HepG2 (cell line): ENCODE measurements around the gene SPG7. TPM values are rescaled to one million over a fixed set of nuclear protein-coding genes. Genes with fewer than 3 reads are reported as not detected.

Experiments used
- AKAP8 ChIP-seq: sonication (generic); formaldehyde crosslinking; IDR thresholded peaks from 2 replicates; pipeline ENCODE4 v1.5.1; 2020; ENCODE audit warnings: mild to moderate bottlenecking, missing genetic modification reagents
- DNMT3B ChIP-seq: conservative IDR thresholded peaks from 2 replicates; pipeline ENCODE4 v1.6.1; 2016; ENCODE audit warnings: missing biosample characterization, control low read depth
- DZIP1 ChIP-seq: sonication (generic); formaldehyde crosslinking; IDR thresholded peaks from 2 replicates; pipeline ENCODE4 v1.5.0; 2020; ENCODE audit warnings: mild to moderate bottlenecking, missing genetic modification reagents
- EHMT2 ChIP-seq: fragments of 200-600 bp; sonication (generic); IDR thresholded peaks from 2 replicates; pipeline ENCODE4 v1.7.0; 2017; ENCODE audit warnings: antibody characterized with exemption, low read depth, low read length, borderline replicate concordance
- KDM5A ChIP-seq: fragments of 200-600 bp; sonication (generic); IDR thresholded peaks from 2 replicates; pipeline ENCODE4 v1.7.0; 2018; ENCODE audit warnings: antibody characterized with exemption, mild to moderate bottlenecking, low read length, borderline replicate concordance
- LCORL ChIP-seq, 2 experiments: fragments of 450-650 bp in 1 of 2; sonication (generic) in 1 of 2; formaldehyde crosslinking in 1 of 2; IDR thresholded peaks; 2 replicates each; pipeline versions ENCODE4 v1.5.0 to v1.6.1; 2017 to 2020; ENCODE audit warnings: antibody characterized with exemption in 1 of 2, missing genetic modification reagents in 1 of 2
- SIN3A ChIP-seq: IDR thresholded peaks from 2 replicates; pipeline ENCODE4 v1.6.1; 2011; ENCODE audit warnings: low read depth, mild to moderate bottlenecking, control low read depth, low read length, borderline replicate concordance
- TP53 ChIP-seq: sonication (generic); formaldehyde crosslinking; conservative IDR thresholded peaks from 2 replicates; pipeline ENCODE4 v1.4.0; 2020; ENCODE audit warnings: missing genetic modification reagents
- YEATS2 ChIP-seq: sonication (generic); formaldehyde crosslinking; IDR thresholded peaks from 2 replicates; pipeline ENCODE4 v1.4.0; 2020; ENCODE audit warnings: missing genetic modification reagents, borderline replicate concordance
- ZBTB10 ChIP-seq: sonication (generic); formaldehyde crosslinking; IDR thresholded peaks from 2 replicates; pipeline ENCODE4 v1.4.0; 2020; ENCODE audit warnings: missing genetic modification reagents, borderline replicate concordance
- ZBTB46 ChIP-seq: sonication (generic); formaldehyde crosslinking; IDR thresholded peaks from 2 replicates; pipeline ENCODE4 v1.4.0; 2020; ENCODE audit warnings: mild to moderate bottlenecking, missing genetic modification reagents, borderline replicate concordance
- ZFP91 ChIP-seq: sonication (generic); formaldehyde crosslinking; IDR thresholded peaks from 2 replicates; pipeline ENCODE4 v1.9.0; 2022; ENCODE audit warnings: missing genetic modification reagents, mild to moderate bottlenecking, borderline replicate concordance
- ZNF432 ChIP-seq: sonication (generic); formaldehyde crosslinking; IDR thresholded peaks from 2 replicates; pipeline ENCODE4 v1.5.0; 2020; ENCODE audit warnings: missing genetic modification reagents, mild to moderate bottlenecking, borderline replicate concordance
- ZNF446 ChIP-seq: sonication (generic); formaldehyde crosslinking; IDR thresholded peaks from 2 replicates; pipeline ENCODE4 v1.5.0; 2020; ENCODE audit warnings: mild to moderate bottlenecking, missing genetic modification reagents
- ZNF510 ChIP-seq: sonication (generic); formaldehyde crosslinking; IDR thresholded peaks from 2 replicates; pipeline ENCODE4 v1.4.0; 2020; ENCODE audit warnings: low read depth, mild to moderate bottlenecking, missing genetic modification reagents
- ZNF543 ChIP-seq: sonication (generic); formaldehyde crosslinking; IDR thresholded peaks from 2 replicates; pipeline ENCODE4 v1.4.0; 2020; ENCODE audit warnings: mild to moderate bottlenecking, missing genetic modification reagents
- ZNF761 ChIP-seq: sonication (generic); formaldehyde crosslinking; conservative IDR thresholded peaks from 2 replicates; pipeline ENCODE4 v1.4.0; 2020; ENCODE audit warnings: mild to moderate bottlenecking, missing genetic modification reagents
- ZNF891 ChIP-seq: sonication (generic); formaldehyde crosslinking; IDR thresholded peaks from 2 replicates; pipeline ENCODE4 v1.5.0; 2020; ENCODE audit warnings: mild to moderate bottlenecking, missing genetic modification reagents
- polyA plus RNA-seq, 8 experiments: library from polyadenylated mRNA; depleted of rRNA in 3 of 8; stranded (reverse) in 7 of 8; unstranded in 1 of 8; fragments of >200 nt; fragmentation: Illumina TruSeq in 4 of 8; extraction: Trizol in 4 of 8; gene quantifications; 2 replicates each; pipeline versions ENCODE4 v1.2.1 to v1.2.3, GENCODE V29; 2011 to 2016; ENCODE audit warnings: low read depth in 4 of 8, missing spikeins in 1 of 8, mixed read lengths in 1 of 8; ENCODE audit not compliant: insufficient read depth in 1 of 8
- total RNA-seq, 5 experiments: library from RNA; depleted of rRNA; stranded (reverse); fragments of >200 nt; fragmentation: Illumina TruSeq; extraction: Trizol; gene quantifications; 2 replicates each; pipeline ENCODE4 v1.2.3, GENCODE V29; 2016; ENCODE audit warnings: low read depth in 1 of 5

Gene SPG7
- total and polyA plus RNA-seq, 2 of the 13 experiments (the other 11 are each of a cell fraction or from before 2014, with no cell fraction given): 66.0 to 136 TPM

- 0 out of 2 replicates have a peak, but pooled peaks have one; percentile 35 for TF ChIP-seq ZBTB10 (CRISPR knock-in tag)
- TF ChIP-seq YEATS2 (CRISPR knock-in tag): peak; percentile 86; the same call in 1 of the 2 replicates
- peak; percentile 36; the same call in 1 of the 2 replicates for TF ChIP-seq LCORL (IDR thresholded peaks at IDR 0.05)
- peak; percentile 96 for TF ChIP-seq LCORL (CRISPR knock-in tag; IDR thresholded peaks at IDR 0.05)
- TF ChIP-seq ZNF432 (CRISPR knock-in tag): no peak
- TF ChIP-seq ZNF543: peak; percentile 90
- TF ChIP-seq DNMT3B (CRISPR knock-in tag): 0 out of 2 replicates have a peak, but pooled peaks have one; percentile 81
- TF ChIP-seq ZNF510 (CRISPR knock-in tag): peak; percentile 73; the same call in 1 of the 2 replicates
- TF ChIP-seq ZNF446: 0 out of 2 replicates have a peak, but pooled peaks have one; percentile 33
- TF ChIP-seq ZFP91 (CRISPR knock-in tag): peak; percentile 92
- no peak for TF ChIP-seq ZBTB46 (CRISPR knock-in tag)
- TF ChIP-seq TP53 (CRISPR knock-in tag): no peak
- TF ChIP-seq DZIP1 (CRISPR knock-in tag): 0 out of 2 replicates have a peak, but pooled peaks have one; percentile 44
- TF ChIP-seq KDM5A: no peak; the same call in 1 of the 2 replicates
- peak; percentile 96 for TF ChIP-seq SIN3A
- no peak for TF ChIP-seq EHMT2
- peak; percentile 89 for TF ChIP-seq ZNF891 (CRISPR knock-in tag)
- TF ChIP-seq ZNF761 (CRISPR knock-in tag): peak; percentile 92; the same call in 1 of the 2 replicates
- peak; percentile 89 for TF ChIP-seq AKAP8 (CRISPR knock-in tag)
Measured at GRCh38 chr16:89505204-89506112, 2.7 kb upstream of the SPG7 start (continued).
